HG02763 (cell line): Measurements from ENCODE around the gene SSR4.
"Not testable (repeated sequence)": the region's sequence is repeated elsewhere in the genome, so short reads cannot be mapped to it uniquely, and the experiment has no call there.

Experiments used
- ATAC-seq: cut with Tn5 transposase; IDR thresholded peaks from one replicate; pipeline ENCODE4 v1.9.1; 2021; ENCODE audit warnings: mild to moderate bottlenecking, moderate library complexity; ENCODE audit not compliant: unreplicated experiment

Gene SSR4

GRCh38 chrX:153794018-153794896 is at the start of gene SSR4, which contains the start of gene IDH3G:
SSR4 (plus strand) TSS chrX:153794668; CDS start chrX:153794688, 20 bp downstream.
IDH3G (minus strand) TSS chrX:153794375; CDS start chrX:153794326, 49 bp downstream.
- ATAC-seq, result peak; percentile 88

- ATAC-seq, result not testable (repeated sequence)
Observed at GRCh38 chrX:153745067-153745433, 49.4 kb upstream of the SSR4 start.

GRCh38 chrX:153746359-153746758 is 48.1 kb upstream of the SSR4 start:
- ATAC-seq, result no peak

GRCh38 chrX:153746991-153747390 is 47.5 kb upstream of the SSR4 start:
- not testable (repeated sequence) for ATAC-seq

- ATAC-seq, result not testable (repeated sequence)
Observed at GRCh38 chrX:153749017-153749416, 45.5 kb upstream of the SSR4 start.

- no peak for ATAC-seq
Observed at GRCh38 chrX:153750127-153750774, 44.2 kb upstream of the SSR4 start.

- ATAC-seq, result no peak
Observed at GRCh38 chrX:153755136-153755535, 39.3 kb upstream of the SSR4 start.

- no peak for ATAC-seq
Observed at GRCh38 chrX:153761863-153762262, 32.6 kb upstream of the SSR4 start.

GRCh38 chrX:153762626-153763173 is 31.8 kb upstream of the SSR4 start:
- no peak for ATAC-seq

- no peak for ATAC-seq
Observed at GRCh38 chrX:153763298-153763932, 31.1 kb upstream of the SSR4 start.

- ATAC-seq, result peak; percentile 66
Observed at GRCh38 chrX:153763989-153764755, 30.3 kb upstream of the SSR4 start, which contains the start of gene PLXNB3. PLXNB3 (plus strand) TSS chrX:153764249; CDS start chrX:153765536, 1,287 bp downstream.

GRCh38 chrX:153764786-153765137 is 29.7 kb upstream of the SSR4 start:
- ATAC-seq, result no peak

- no peak for ATAC-seq
Observed at GRCh38 chrX:153765138-153766079, 29.1 kb upstream of the SSR4 start.

- no peak for ATAC-seq
Observed at GRCh38 chrX:153766098-153766817, 28.2 kb upstream of the SSR4 start.

- ATAC-seq, result no peak
Observed at GRCh38 chrX:153766871-153767673, 27.4 kb upstream of the SSR4 start.

- no peak for ATAC-seq
Observed at GRCh38 chrX:153767674-153768055, 26.8 kb upstream of the SSR4 start.

GRCh38 chrX:153768311-153769157 is 25.9 kb upstream of the SSR4 start:
- ATAC-seq, result no peak
